Keratinocyte (primary cell): ENCODE measurements around the gene TMEM54. TPM values are rescaled to one million over a fixed set of nuclear protein-coding genes. Genes with fewer than 3 reads are reported as not detected.

Experiments
- DNase-seq: peaks from one replicate; pipeline ENCODE4 v3.0.0-alpha.2; 2011; ENCODE audit warnings: low read depth, missing footprints, low spot score
- FAIRE-seq: peaks from 2 replicates; lab custom pipeline; 2011; peaks lifted over from hg19 to GRCh38; lab: Jason Lieb, UNC
- H2AFZ ChIP-seq: 2 replicates; pipeline ENCODE4 v1.6.0; 2012; ENCODE audit warnings: low read length, control low read depth, inconsistent platforms; ENCODE audit not compliant: control insufficient read depth
- H3K27ac ChIP-seq: 2 replicates; pipeline ENCODE4 v1.5.1; 2011; ENCODE audit warnings: low read length; ENCODE audit not compliant: control insufficient read depth, insufficient read depth
- H3K27me3 ChIP-seq: 3 replicates; pipeline ENCODE4 v1.6.0; 2011; ENCODE audit warnings: low read length; ENCODE audit not compliant: control insufficient read depth, insufficient read depth; ENCODE audit errors: extremely low read depth
- H3K36me3 ChIP-seq, 2 experiments: 2 replicates in 1 of 2; 3 replicates in 1 of 2; pipeline ENCODE4 v1.5.1; 2011; ENCODE audit warnings: low read length in 2 of 2, mild to moderate bottlenecking in 1 of 2; ENCODE audit not compliant: control insufficient read depth in 2 of 2, insufficient read depth in 2 of 2; ENCODE audit errors: extremely low read depth in 1 of 2
- H3K4me1 ChIP-seq: 3 replicates; pipeline ENCODE4 v1.5.1; 2011; ENCODE audit warnings: low read length; ENCODE audit not compliant: control insufficient read depth, insufficient read depth; ENCODE audit errors: extremely low read depth
- H3K4me2 ChIP-seq: 3 replicates; pipeline ENCODE4 v1.6.0; 2011; ENCODE audit warnings: low read depth, low read length; ENCODE audit not compliant: control insufficient read depth, insufficient read depth; ENCODE audit errors: extremely low read depth
- H3K4me3 ChIP-seq, 3 experiments: fragments of 200-600 bp in 1 of 3; sonication (generic) in 1 of 3; 2 replicates in 2 of 3; 3 replicates in 1 of 3; pipeline ENCODE4 v1.5.1; 2011 to 2016; ENCODE audit warnings: low read length in 3 of 3, mild to moderate bottlenecking in 3 of 3, control low read depth in 2 of 3, inconsistent platforms in 1 of 3, low read depth in 1 of 3, mixed read lengths in 1 of 3, mixed run types in 1 of 3, moderate library complexity in 1 of 3; ENCODE audit not compliant: control insufficient read depth in 2 of 3, insufficient read depth in 2 of 3; ENCODE audit errors: extremely low read depth in 1 of 3
- H3K79me2 ChIP-seq: 2 replicates; pipeline ENCODE4 v1.6.0; 2012; ENCODE audit warnings: low read length; ENCODE audit not compliant: control insufficient read depth, insufficient read depth
- H3K9ac ChIP-seq: 3 replicates; pipeline ENCODE4 v1.6.0; 2011; ENCODE audit warnings: low read length; ENCODE audit not compliant: control insufficient read depth, insufficient read depth; ENCODE audit errors: extremely low read depth
- H3K9me1 ChIP-seq: 3 replicates; pipeline ENCODE4 v1.6.0; 2011; ENCODE audit warnings: low read length; ENCODE audit not compliant: control insufficient read depth, insufficient read depth; ENCODE audit errors: extremely low read depth
- H3K9me3 ChIP-seq: 2 replicates; pipeline ENCODE4 v1.5.1; 2012; ENCODE audit warnings: low read depth, low read length; ENCODE audit not compliant: control insufficient read depth
- H4K20me1 ChIP-seq: 3 replicates; pipeline ENCODE4 v1.6.0; 2011; ENCODE audit warnings: low read length; ENCODE audit not compliant: control insufficient read depth, insufficient read depth; ENCODE audit errors: extremely low read depth
- EZH2 ChIP-seq: IDR thresholded peaks from one replicate; pipeline ENCODE4 v1.6.1; 2012; ENCODE audit warnings: inconsistent platforms, mild to moderate bottlenecking, low read length, moderate library complexity
- dilution Hi-C: fragments of 300-500 bp; cut with MboI; formaldehyde crosslinking; loops from one replicate; pipeline ENCODE4 v1.7.0; 2020; ENCODE audit warnings: low sequenced_read_pairs; ENCODE audit not compliant: extremely low pct_ligation_motif_present
- polyA plus RNA-seq, 5 experiments: library from polyadenylated mRNA; depleted of rRNA in 3 of 5; stranded (reverse) in 3 of 5; stranded (forward) in 1 of 5; unstranded in 1 of 5; fragments of >200 nt; gene quantifications; 1 replicate in 1 of 5; 2 replicates in 3 of 5; 3 replicates in 1 of 5; pipeline versions ENCODE4 v1.2.1 to v1.2.3, GENCODE V29; 2011 to 2012; ENCODE audit warnings: missing spikeins in 2 of 5, low read depth in 1 of 5, low replicate concordance in 1 of 5
- TF ChIP-seq, protein P1 (sequence below), 3 experiments: IDR thresholded peaks in 1 of 3; conservative IDR thresholded peaks in 1 of 3; optimal IDR thresholded peaks in 1 of 3; 2 replicates in 2 of 3; 3 replicates in 1 of 3; pipeline versions ENCODE3 to v1.5.1; 2011; ENCODE audit warnings: low read length in 3 of 3, mild to moderate bottlenecking in 3 of 3, moderate library complexity in 2 of 3, control low read depth in 1 of 3, inconsistent platforms in 1 of 3; ENCODE audit not compliant: insufficient read depth in 2 of 3; ENCODE audit errors: extremely low read depth in 1 of 3

TMEM54 gene
- polyA plus RNA-seq, 1 donor (not counting 4 experiments of a cell fraction or from before 2014, with no cell fraction given), result 59.4 TPM

DNA sequence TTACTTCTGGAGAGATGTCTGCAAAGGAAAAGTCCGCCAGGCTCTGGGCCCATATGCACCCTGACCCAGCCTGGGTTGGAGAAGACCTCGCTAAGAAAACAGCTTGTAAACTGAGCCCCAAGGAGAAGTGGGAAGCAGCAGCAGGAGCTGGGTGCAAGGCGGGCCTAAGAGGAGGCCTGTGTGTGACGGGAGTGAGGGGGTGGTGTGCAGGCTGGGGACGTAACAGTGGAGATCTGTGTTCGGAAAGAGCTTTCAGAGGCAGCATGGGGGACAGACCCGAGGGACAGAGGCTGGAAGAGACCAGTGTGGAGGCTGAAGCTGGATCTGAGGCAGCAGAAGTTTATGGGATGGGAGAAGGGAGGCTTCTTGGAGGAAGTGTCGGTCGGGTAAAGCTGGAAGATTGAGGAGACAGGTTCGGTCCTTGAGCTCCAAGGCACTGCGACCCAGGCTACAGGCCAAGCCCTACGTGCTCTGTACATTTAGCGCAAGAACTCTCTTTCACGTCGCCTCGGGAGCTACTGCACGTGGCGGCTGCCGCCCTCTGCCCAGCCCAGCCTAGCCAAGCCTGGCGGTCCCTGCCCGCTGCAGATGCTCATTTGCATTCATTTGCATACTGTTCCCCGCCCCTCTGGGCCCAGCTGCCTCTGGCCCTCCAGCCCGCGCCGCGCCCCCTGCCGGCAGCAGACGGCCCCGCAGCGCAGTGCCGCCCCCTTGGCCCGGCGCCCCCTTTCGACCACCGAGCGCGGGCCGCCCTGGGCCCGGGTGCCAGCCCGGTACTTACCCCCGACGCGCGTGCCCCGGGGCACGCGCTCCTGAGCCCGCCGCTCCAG, 8.6 kb downstream of the TMEM54 start:
- H3K36me3 ChIP-seq, result peaks cover 2 to 19% of the 10 kb centered on the region in 2 experiments
- H4K20me1 ChIP-seq, result no peaks in the 10 kb centered on the region
- H3K27me3 ChIP-seq, result peaks cover 23% of the 10 kb centered on the region
- H3K9ac ChIP-seq, result no peak overlapping the region
- dilution Hi-C loops, result no loop called here
- H3K4me3 ChIP-seq, result peak overlapping the region in 2 of 3 experiments; percentile 39 to 46
- FAIRE-seq (no peak), DNase-seq (no peak)
- peak overlapping the region; percentile 76 for H3K4me2 ChIP-seq
- H3K4me1 ChIP-seq, result peaks cover 21% of the 10 kb centered on the region
- H3K9me1 ChIP-seq, result no peaks in the 10 kb centered on the region
- H3K79me2 ChIP-seq, result no peaks in the 10 kb centered on the region
- H2AFZ ChIP-seq, result no peak overlapping the region
- no peak overlapping the region for H3K27ac ChIP-seq
- H3K9me3 ChIP-seq, result no peaks in the 10 kb centered on the region
- peak; percentile 40 for TF ChIP-seq EZH2
- TF ChIP-seq, protein P1, sequence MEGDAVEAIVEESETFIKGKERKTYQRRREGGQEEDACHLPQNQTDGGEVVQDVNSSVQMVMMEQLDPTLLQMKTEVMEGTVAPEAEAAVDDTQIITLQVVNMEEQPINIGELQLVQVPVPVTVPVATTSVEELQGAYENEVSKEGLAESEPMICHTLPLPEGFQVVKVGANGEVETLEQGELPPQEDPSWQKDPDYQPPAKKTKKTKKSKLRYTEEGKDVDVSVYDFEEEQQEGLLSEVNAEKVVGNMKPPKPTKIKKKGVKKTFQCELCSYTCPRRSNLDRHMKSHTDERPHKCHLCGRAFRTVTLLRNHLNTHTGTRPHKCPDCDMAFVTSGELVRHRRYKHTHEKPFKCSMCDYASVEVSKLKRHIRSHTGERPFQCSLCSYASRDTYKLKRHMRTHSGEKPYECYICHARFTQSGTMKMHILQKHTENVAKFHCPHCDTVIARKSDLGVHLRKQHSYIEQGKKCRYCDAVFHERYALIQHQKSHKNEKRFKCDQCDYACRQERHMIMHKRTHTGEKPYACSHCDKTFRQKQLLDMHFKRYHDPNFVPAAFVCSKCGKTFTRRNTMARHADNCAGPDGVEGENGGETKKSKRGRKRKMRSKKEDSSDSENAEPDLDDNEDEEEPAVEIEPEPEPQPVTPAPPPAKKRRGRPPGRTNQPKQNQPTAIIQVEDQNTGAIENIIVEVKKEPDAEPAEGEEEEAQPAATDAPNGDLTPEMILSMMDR (optimal IDR thresholded peaks at IDR 0.05 in 1 of 3, IDR thresholded peaks at IDR 0.05 in 1 of 3, conservative IDR thresholded peaks at IDR 0.05 in 1 of 3; ENCODE audit: extremely low read depth in 1 of 3, insufficient read depth in 2 of 3, low read length in 3 of 3), result peak in 2 of 3 experiments; percentile 41 to 66

DNA sequence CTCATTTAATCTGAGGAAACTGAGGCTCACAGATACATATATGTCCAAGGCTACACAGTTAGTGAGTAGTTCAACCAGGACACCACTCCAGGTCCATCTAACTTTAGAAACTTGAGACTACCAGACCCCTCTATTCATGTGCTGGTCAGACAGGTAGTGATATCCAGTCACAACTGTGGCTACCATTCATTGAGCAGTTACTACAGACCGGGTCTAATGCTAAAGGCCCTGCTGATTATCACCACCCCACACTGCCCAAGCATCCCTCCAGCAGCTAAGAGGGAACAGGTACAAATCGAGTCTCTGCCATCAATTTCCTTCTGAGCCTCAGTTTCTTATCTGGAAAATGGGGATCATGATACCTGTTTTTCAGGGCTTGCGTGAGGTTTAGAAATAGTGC, 9.6 kb downstream of the TMEM54 start:
- TF ChIP-seq EZH2, result no peak
- TF ChIP-seq, protein P1 (optimal IDR thresholded peaks at IDR 0.05 in 1 of 3, IDR thresholded peaks at IDR 0.05 in 1 of 3, conservative IDR thresholded peaks at IDR 0.05 in 1 of 3; ENCODE audit: extremely low read depth in 1 of 3, insufficient read depth in 2 of 3, low read length in 3 of 3), result no peak
- peaks cover 2 to 14% of the 10 kb centered on the region in 2 experiments for H3K36me3 ChIP-seq
- H3K27ac ChIP-seq, result no peak overlapping the region
- peaks cover 11% of the 10 kb centered on the region for H3K4me1 ChIP-seq
- no peak overlapping the region for H3K4me3 ChIP-seq
- dilution Hi-C loops, result no loop called here
- peaks cover 32% of the 10 kb centered on the region for H3K27me3 ChIP-seq
- H3K79me2 ChIP-seq, result no peaks in the 10 kb centered on the region
- H4K20me1 ChIP-seq, result peaks cover 4% of the 10 kb centered on the region
- H3K4me2 ChIP-seq, result no peak overlapping the region
- no peak overlapping the region for H2AFZ ChIP-seq
- no peak overlapping the region for H3K9ac ChIP-seq
- no peaks in the 10 kb centered on the region for H3K9me1 ChIP-seq
- H3K9me3 ChIP-seq, result no peaks in the 10 kb centered on the region
- DNase-seq, result no peak
- FAIRE-seq, result no peak
